CD8-positive, alpha-beta memory T cell (primary cell): ENCODE measurements around the gene ZNF619. TPM values are rescaled to one million over a fixed set of nuclear protein-coding genes. Genes with fewer than 3 reads are reported as not detected.

Source experiments
- CTCF ChIA-PET: fragments of 350-600 bp; sonication (Branson Sonifier 250); formaldehyde crosslinking; loops from one replicate; lab custom pipeline; 2021; ENCODE audit warnings: antibody characterized with exemption; lab: Charles Lee
- POLR2A ChIA-PET: fragments of 350-600 bp; sonication (Branson Sonifier 250); formaldehyde crosslinking; loops from one replicate; lab custom pipeline; 2021; ENCODE audit warnings: antibody characterized with exemption; lab: Charles Lee
- DNase-seq, 5 donors: peaks; one replicate each; pipeline versions ENCODE4 v3.0.0 to v3.0.0-alpha.2; 2020 to 2022; ENCODE audit warnings: mixed read lengths in 1 of 5
- H3K27ac ChIP-seq: one replicate; pipeline ENCODE4 v1.7.0; 2013; ENCODE audit warnings: low read depth, mild to moderate bottlenecking, low read length, moderate library complexity
- H3K27me3 ChIP-seq: 2 replicates; pipeline ENCODE4 v1.7.0; 2013; ENCODE audit warnings: low read length, mild to moderate bottlenecking; ENCODE audit not compliant: insufficient read depth, poor library complexity, severe bottlenecking
- H3K36me3 ChIP-seq: 2 replicates; pipeline ENCODE4 v1.7.0; 2013; ENCODE audit warnings: mild to moderate bottlenecking, low read length, moderate library complexity; ENCODE audit not compliant: insufficient read depth
- H3K4me1 ChIP-seq: 2 replicates; pipeline ENCODE4 v1.7.0; 2013; ENCODE audit warnings: mild to moderate bottlenecking, low read length, moderate library complexity; ENCODE audit not compliant: insufficient read depth
- H3K4me3 ChIP-seq: 2 replicates; pipeline ENCODE4 v1.7.0; 2013; ENCODE audit warnings: mild to moderate bottlenecking, low read length
- H3K9me3 ChIP-seq: 2 replicates; pipeline ENCODE4 v1.7.0; 2013; ENCODE audit warnings: mild to moderate bottlenecking, low read length
- H3K27ac Mint-ChIP-seq, 8 donors: one replicate each; pipeline ENCODE4 v1.8.0; 2020 to 2021; ENCODE audit warnings: mixed read lengths in 8 of 8, mild to moderate bottlenecking in 6 of 8, inconsistent platforms in 3 of 8, moderate library complexity in 3 of 8
- H3K27me3 Mint-ChIP-seq, 2 donors: one replicate each; pipeline ENCODE4 v1.8.0; 2020 to 2021; ENCODE audit warnings: mixed read lengths in 2 of 2, mild to moderate bottlenecking in 1 of 2, moderate library complexity in 1 of 2
- H3K36me3 Mint-ChIP-seq, 3 donors: one replicate each; pipeline ENCODE4 v1.8.0; 2020 to 2021; ENCODE audit warnings: mixed read lengths in 3 of 3, inconsistent platforms in 1 of 3, mild to moderate bottlenecking in 1 of 3
- H3K4me1 Mint-ChIP-seq, 3 donors: one replicate each; pipeline ENCODE4 v1.8.0; 2020 to 2021; ENCODE audit warnings: mixed read lengths in 3 of 3, inconsistent platforms in 1 of 3, mild to moderate bottlenecking in 1 of 3
- H3K4me3 Mint-ChIP-seq, 7 donors: one replicate each; pipeline ENCODE4 v1.8.0; 2020 to 2021; ENCODE audit warnings: mixed read lengths in 7 of 7, mild to moderate bottlenecking in 6 of 7, moderate library complexity in 4 of 7, inconsistent platforms in 2 of 7
- H3K9me3 Mint-ChIP-seq, 5 donors: one replicate each; pipeline ENCODE4 v1.8.0; 2020 to 2022; ENCODE audit warnings: mixed read lengths in 5 of 5, mild to moderate bottlenecking in 3 of 5, moderate library complexity in 2 of 5, inconsistent platforms in 1 of 5
- polyA plus RNA-seq: library from polyadenylated mRNA; unstranded; fragments of 300-500 nt; fragmentation: Illumina TruSeq; gene quantifications from one replicate; pipeline ENCODE4 v1.2.3, GENCODE V29; 2021
- total RNA-seq, 2 experiments: library from RNA; stranded (reverse); gene quantifications; one replicate each; pipeline ENCODE4 v1.2.3, GENCODE V29; 2021

ZNF619 gene
- total and polyA plus RNA-seq, 3 experiments from 2014 or later, result 3.5 to 9.6 (median 7.7) TPM

DNA sequence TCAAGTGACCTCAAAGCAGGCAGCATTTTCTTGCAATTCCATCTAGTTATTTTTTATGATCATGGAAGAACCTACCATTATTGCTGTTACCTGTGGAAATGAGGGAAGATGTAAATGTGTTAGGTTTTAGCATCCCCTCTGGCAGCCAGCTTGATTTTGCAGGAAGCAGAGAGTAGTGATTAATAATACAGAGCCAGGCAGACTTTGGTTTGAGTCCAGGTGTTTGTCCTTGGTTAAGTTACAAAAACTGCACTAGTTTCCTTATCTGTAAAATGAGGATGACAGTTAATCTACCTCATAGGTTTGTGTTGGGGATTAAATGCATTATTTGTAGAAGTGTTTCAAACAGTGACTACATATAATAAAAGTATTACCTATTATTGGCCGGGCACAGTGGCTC, 41.1 kb downstream of the ZNF619 start:
- H3K27me3 Mint-ChIP-seq, result no peaks in the 10 kb centered on the region
- peak overlapping the region in 1 of 8 donors; percentile 22 for H3K27ac Mint-ChIP-seq
- Histone ChIP-seq H3K4me3 (no peak overlapping the region), H3K27ac (no peak overlapping the region), H3K4me1 (no peaks in the 10 kb centered on the region), H3K36me3 (no peaks in the 10 kb centered on the region), H3K27me3 (no peaks in the 10 kb centered on the region), H3K9me3 (no peaks in the 10 kb centered on the region)
- H3K9me3 Mint-ChIP-seq, result no peaks in the 10 kb centered on the region
- peaks cover 11 to 30% (median 14%) of the 10 kb centered on the region in 3 donors for H3K36me3 Mint-ChIP-seq
- DNase-seq, result no peak
- no peak overlapping the region for H3K4me3 Mint-ChIP-seq
- POLR2A ChIA-PET, result no interaction called here
- CTCF ChIA-PET, result no interaction called here
- H3K4me1 Mint-ChIP-seq, result no peaks in the 10 kb centered on the region

GRCh38 chr3:40518848-40519247, 41.9 kb downstream of the ZNF619 start:
- Mint-ChIP-seq H3K4me1 (peaks cover 0 to 3% (median 0%) of the 10 kb centered on the region in 3 donors), H3K27me3 (no peaks in the 10 kb centered on the region), H3K36me3 (peaks cover 11 to 29% (median 14%) of the 10 kb centered on the region in 3 donors), H3K4me3 (no peak overlapping the region), H3K27ac (no peak overlapping the region), H3K9me3 (no peaks in the 10 kb centered on the region)
- Histone ChIP-seq H3K4me3 (no peak overlapping the region), H3K36me3 (no peaks in the 10 kb centered on the region), H3K4me1 (no peaks in the 10 kb centered on the region), H3K27ac (no peak overlapping the region), H3K9me3 (no peaks in the 10 kb centered on the region), H3K27me3 (no peaks in the 10 kb centered on the region)
- ChIA-PET CTCF (no interaction called here), POLR2A (no interaction called here)
- DNase-seq, result no peak

GRCh38 chr3:40521254-40521653, 44.3 kb downstream of the ZNF619 start:
- Histone ChIP-seq H3K27ac (no peak overlapping the region), H3K36me3 (no peaks in the 10 kb centered on the region), H3K27me3 (no peaks in the 10 kb centered on the region), H3K4me1 (peaks cover 12% of the 10 kb centered on the region), H3K4me3 (no peak overlapping the region), H3K9me3 (no peaks in the 10 kb centered on the region)
- H3K4me3 Mint-ChIP-seq, result peak overlapping the region in 1 of 7 donors; percentile 92
- no peaks in the 10 kb centered on the region for H3K27me3 Mint-ChIP-seq
- no peak overlapping the region for H3K27ac Mint-ChIP-seq
- no peaks in the 10 kb centered on the region for H3K9me3 Mint-ChIP-seq
- ChIA-PET POLR2A (no interaction called here), CTCF (no interaction called here)
- no peak for DNase-seq
- H3K36me3 Mint-ChIP-seq, result peaks cover 2 to 19% (median 7%) of the 10 kb centered on the region in 3 donors
- H3K4me1 Mint-ChIP-seq, result peaks cover 16 to 22% (median 18%) of the 10 kb centered on the region in 3 donors

DNA sequence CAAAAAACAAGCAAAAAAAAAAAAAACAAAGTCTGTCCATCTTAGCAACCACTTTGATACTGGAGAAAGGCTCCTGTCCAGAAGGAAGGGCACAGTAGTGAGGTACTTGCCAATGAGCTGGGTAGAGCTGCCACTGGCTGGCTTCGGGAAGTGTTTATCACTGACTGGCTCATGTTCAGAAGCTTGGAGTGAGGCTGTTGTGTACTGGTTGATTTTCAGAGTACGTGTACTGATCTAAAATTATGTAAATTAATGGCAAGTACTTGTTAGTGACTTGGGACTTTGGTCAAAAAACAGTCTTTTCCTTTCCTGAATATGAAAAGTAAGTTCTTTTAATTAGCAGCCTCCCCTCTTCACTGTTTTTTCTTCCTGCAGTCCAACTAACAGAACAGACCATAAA, 46.9 kb downstream of the ZNF619 start:
- H3K4me1 ChIP-seq, result peaks cover 15% of the 10 kb centered on the region
- no peaks in the 10 kb centered on the region for H3K9me3 ChIP-seq
- no peaks in the 10 kb centered on the region for H3K27me3 Mint-ChIP-seq
- H3K36me3 Mint-ChIP-seq, result peaks cover 7 to 30% (median 14%) of the 10 kb centered on the region in 3 donors
- CTCF ChIA-PET, result interaction anchor here (1.0 to 1.5 kb wide), 5 partner anchors 18 to 215 kb away, joined by 3 to 8 read pairs (median 4); partner anchors contain the start of genes EIF1B, RPL14 and ZNF620
- H3K36me3 ChIP-seq, result no peaks in the 10 kb centered on the region
- POLR2A ChIA-PET, result interaction anchor here (0.6 to 2.8 kb wide), 5 partner anchors 18 to 71 kb away, joined by 3 to 15 read pairs (median 6); partner anchors contain the start of genes RPL14 and ZNF620
- no peak overlapping the region for H3K4me3 ChIP-seq
- H3K27me3 ChIP-seq, result no peaks in the 10 kb centered on the region
- H3K4me1 Mint-ChIP-seq, result peaks cover 23 to 38% (median 35%) of the 10 kb centered on the region in 3 donors
- no peak overlapping the region for H3K27ac ChIP-seq
- H3K4me3 Mint-ChIP-seq, result peak overlapping the region; percentile 89 to 97 (median 95)
- H3K9me3 Mint-ChIP-seq, result no peaks in the 10 kb centered on the region
- DNase-seq, result no peak
- H3K27ac Mint-ChIP-seq, result peak overlapping the region; percentile 76 to 99 (median 94)

DNA sequence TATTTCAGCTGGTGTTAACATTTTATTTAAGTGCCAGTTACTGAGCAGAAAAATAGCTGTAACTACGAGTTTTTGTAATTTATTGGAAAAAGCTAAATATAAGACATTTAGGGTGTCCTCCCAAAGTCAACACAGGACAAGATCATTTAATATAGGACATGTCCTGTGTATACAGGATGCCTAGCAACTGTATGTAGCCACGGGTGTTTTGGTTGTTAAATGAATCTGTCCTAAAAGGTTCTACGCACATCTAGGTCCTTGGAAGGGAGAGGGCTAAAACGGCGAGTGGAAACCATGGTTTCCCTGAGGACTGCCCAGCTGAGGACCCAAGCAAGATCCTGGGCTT, 47.3 kb downstream of the ZNF619 start:
- ChIA-PET POLR2A (interaction anchor here (0.6 to 2.8 kb wide), 5 partner anchors 18 to 71 kb away, joined by 3 to 15 read pairs (median 6); partner anchors contain the start of genes RPL14 and ZNF620), CTCF (interaction anchor here (1.0 to 1.5 kb wide), 6 partner anchors 19 to 215 kb away, joined by 3 to 8 read pairs (median 4); partner anchors contain the start of genes EIF1B, RPL14 and ZNF620)
- Mint-ChIP-seq H3K9me3 (no peaks in the 10 kb centered on the region), H3K27me3 (no peaks in the 10 kb centered on the region), H3K4me3 (peak overlapping the region; percentile 89 to 97 (median 95)), H3K27ac (peak overlapping the region; percentile 76 to 99 (median 94)), H3K36me3 (peaks cover 10 to 33% (median 14%) of the 10 kb centered on the region in 3 donors), H3K4me1 (peaks cover 24 to 40% (median 35%) of the 10 kb centered on the region in 3 donors)
- Histone ChIP-seq H3K27ac (peak overlapping the region; percentile 86), H3K36me3 (no peaks in the 10 kb centered on the region), H3K9me3 (no peaks in the 10 kb centered on the region), H3K4me1 (peaks cover 15% of the 10 kb centered on the region), H3K4me3 (peak overlapping the region; percentile 79), H3K27me3 (no peaks in the 10 kb centered on the region)
- no peak for DNase-seq

DNA sequence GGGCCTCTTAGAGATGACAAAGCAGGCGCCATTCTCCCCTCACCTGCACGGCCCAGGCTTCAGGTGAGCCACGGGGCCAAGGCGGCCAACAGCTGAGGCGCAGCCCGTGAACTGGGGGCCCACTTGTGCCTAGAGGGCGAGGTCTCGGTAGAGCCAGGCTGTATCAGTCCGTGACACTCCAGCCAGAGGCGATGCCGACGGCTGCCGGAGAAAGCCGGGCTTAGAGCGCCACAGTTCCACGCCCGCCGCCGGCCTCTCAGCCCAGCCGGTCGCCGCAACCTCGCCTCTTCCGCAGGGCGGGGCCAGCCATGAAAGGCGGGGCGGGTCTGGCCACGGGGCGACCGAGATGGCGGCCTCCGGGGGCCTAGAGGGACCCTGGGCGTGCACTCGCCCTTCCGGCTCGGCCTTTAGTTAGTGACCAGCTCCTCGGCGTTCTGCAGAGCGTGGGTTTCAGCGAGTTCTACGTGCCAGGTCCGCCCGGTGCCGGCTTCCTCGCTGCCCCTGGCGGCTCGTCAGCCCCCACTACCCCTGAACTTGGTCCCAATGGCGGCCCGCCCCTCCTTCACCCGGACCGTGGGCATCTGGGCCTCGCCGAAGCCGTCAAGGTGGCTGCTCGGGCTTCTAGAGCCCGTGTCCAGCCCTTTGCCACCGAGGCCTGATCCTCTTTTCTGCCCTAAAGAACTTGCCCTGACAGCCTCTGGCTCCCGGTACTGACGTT, 47.8 kb downstream of the ZNF619 start, which contains the start of gene ZNF621:
Gene ZNF621 (plus strand): TSS at position 393 of the 718 bp plus-strand sequence. CDS start 881 bp downstream, outside the sequence.
- Mint-ChIP-seq H3K9me3 (no peaks in the 10 kb centered on the region), H3K4me1 (peaks cover 24 to 40% (median 35%) of the 10 kb centered on the region in 3 donors), H3K36me3 (peaks cover 13 to 38% (median 14%) of the 10 kb centered on the region in 3 donors), H3K27ac (peak within 1 kb of the TSS; percentile 76 to 99 (median 98)), H3K27me3 (no peaks in the 10 kb centered on the region), H3K4me3 (peak within 1 kb of the TSS; percentile 89 to 97 (median 95))
- H3K4me1 ChIP-seq, result peaks cover 15% of the 10 kb centered on the region
- peak; percentile 71 to 87 (median 77) for DNase-seq
- no peaks in the 10 kb centered on the region for H3K27me3 ChIP-seq
- ChIA-PET POLR2A (interaction anchor here (1.1 to 2.8 kb wide), 4 partner anchors 19 to 72 kb away, joined by 3 to 15 read pairs (median 10); partner anchors contain the start of genes RPL14 and ZNF620), CTCF (interaction anchor here (1.0 to 1.5 kb wide), 6 partner anchors 19 to 216 kb away, joined by 3 to 8 read pairs (median 4); partner anchors contain the start of genes EIF1B, RPL14 and ZNF620)
- H3K27ac ChIP-seq, result peak within 1 kb of the TSS; percentile 86
- peak within 1 kb of the TSS; percentile 79 for H3K4me3 ChIP-seq
- H3K9me3 ChIP-seq, result no peaks in the 10 kb centered on the region
- H3K36me3 ChIP-seq, result peaks cover 1% of the 10 kb centered on the region

GRCh38 chr3:40528426-40528825, 51.5 kb downstream of the ZNF619 start:
- Mint-ChIP-seq H3K36me3 (peaks cover 37 to 74% (median 50%) of the 10 kb centered on the region in 3 donors), H3K27ac (peak overlapping the region in 2 of 8 donors; percentile 6 to 15), H3K27me3 (peaks cover 0 to 1% of the 10 kb centered on the region in 2 donors), H3K4me3 (peak overlapping the region in 1 of 7 donors; percentile 34), H3K9me3 (peaks cover 0 to 11% (median 9%) of the 10 kb centered on the region in 5 donors), H3K4me1 (peaks cover 24 to 40% (median 35%) of the 10 kb centered on the region in 3 donors)
- POLR2A ChIA-PET, result no interaction called here
- CTCF ChIA-PET, result interaction anchor here (0.9 kb wide), 1 partner anchor 9 kb away, joined by 3 read pairs; no protein-coding TSS in a partner anchor
- Histone ChIP-seq H3K36me3 (peaks cover 28% of the 10 kb centered on the region), H3K9me3 (no peaks in the 10 kb centered on the region), H3K4me3 (no peak overlapping the region), H3K27me3 (no peaks in the 10 kb centered on the region), H3K4me1 (peaks cover 15% of the 10 kb centered on the region), H3K27ac (no peak overlapping the region)
- no peak for DNase-seq
